Retina (tissue), 1 donor: Measurements from ENCODE around the gene HERC3.

Experiments used
- DNase-seq: peaks from one replicate; pipeline ENCODE4 v3.0.0-alpha.2; 2016

HERC3 gene

GRCh38 chr4:88752076-88752463 is 159.8 kb downstream of the HERC3 start:
- DNase-seq = no peak

- peak; percentile 25 for DNase-seq
Measured at GRCh38 chr4:88752754-88753153, 160.5 kb downstream of the HERC3 start.

DNA sequence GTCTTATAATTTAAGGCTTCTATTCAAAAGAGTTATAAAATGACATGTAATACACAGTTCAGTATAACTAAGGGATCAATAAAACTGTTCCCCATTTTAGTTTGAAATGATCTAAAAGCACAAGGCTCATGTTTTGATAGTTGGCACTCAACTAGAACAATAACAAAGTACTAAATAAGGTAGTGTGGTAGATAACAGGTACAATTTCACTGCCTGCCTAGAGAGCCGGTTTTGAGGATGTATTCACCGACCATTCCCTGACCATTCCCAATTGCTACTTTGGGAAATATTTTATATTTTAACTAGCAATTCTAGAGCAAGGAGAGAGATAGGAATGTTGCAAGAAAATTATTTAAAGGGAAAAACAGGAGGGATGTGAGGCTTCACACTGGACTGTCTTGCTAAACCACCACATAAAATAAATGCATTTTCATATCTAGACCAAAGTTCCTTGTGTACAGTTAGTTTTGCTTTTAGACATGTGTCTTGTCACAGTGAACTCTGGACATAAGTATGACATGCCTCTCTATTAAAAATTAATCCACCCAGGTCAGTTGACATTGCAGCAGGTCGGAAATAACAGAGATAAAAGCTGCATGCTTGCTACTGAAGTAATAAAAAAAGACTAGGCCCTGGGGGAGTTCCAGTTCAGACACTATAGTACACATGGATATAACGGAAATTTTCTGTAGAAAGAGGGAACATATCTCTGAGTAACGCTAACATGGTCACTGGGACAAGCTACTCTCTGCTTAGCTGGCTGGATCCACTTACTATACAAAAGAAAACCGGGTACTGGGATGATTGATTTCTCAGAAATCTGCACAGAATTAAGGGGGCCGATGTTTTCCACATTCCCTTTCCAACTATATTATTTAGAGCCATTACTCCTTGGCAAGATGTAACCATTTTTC is 161.6 kb downstream of the HERC3 start:
- DNase-seq = peak; percentile 26

GRCh38 chr4:88754796-88755195 is 162.5 kb downstream of the HERC3 start:
- DNase-seq = no peak

- DNase-seq = no peak
Measured at GRCh38 chr4:88755454-88755853, 163.2 kb downstream of the HERC3 start.

DNA sequence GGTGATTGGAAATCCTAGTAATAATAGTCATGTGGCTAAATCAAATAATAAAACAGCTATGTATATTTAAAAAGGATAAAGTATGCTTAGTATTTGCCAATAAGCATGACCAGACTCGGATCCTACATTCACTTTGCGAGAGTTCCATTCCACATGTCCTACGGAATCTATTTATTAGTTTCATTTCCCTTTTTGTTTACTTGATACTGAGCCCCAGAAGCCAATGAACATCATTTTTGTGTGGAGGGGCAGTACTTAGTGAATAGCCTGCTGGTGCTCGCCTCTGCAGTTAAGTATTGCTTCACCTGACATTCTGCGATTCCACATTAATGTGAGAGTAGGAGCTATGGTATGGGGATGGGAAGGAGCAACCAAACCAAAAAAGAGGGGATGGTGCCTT is 163.9 kb downstream of the HERC3 start:
- no peak for DNase-seq

DNA sequence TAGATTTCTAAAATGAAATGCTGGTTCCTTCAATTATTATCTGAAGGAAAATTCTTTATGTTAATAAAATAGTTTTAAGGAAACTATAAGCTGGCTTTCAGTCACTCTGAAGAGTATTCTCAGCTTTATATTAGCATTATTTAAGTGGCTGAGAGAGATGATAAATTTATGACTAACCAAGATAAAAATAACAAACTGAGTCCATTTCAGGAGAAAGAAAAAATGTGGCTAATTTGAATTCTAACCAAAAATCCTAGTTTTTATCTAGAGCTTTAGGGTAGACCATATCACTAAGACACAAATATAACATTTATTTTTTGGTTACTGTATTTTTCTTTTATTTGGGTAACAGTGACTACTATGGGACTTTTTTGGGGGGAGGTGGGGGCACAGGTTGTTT is 164.8 kb downstream of the HERC3 start:
- DNase-seq = no peak

GRCh38 chr4:88757776-88758175 is 165.5 kb downstream of the HERC3 start:
- DNase-seq = no peak
